GM10847 (cell line): ENCODE data around the gene CYREN.

Source experiments
- POLR2A ChIP-seq: IDR thresholded peaks from 2 replicates; pipeline ENCODE4 v1.6.1; 2011; ENCODE audit not compliant: insufficient read length; ENCODE audit errors: extremely low read depth

CYREN gene

GRCh38 chr7:135170274-135170997, at the start of gene CYREN:
TSS of gene CYREN (minus strand) at chr7:135170707. CDS start at chr7:135168922, 1,785 bp downstream.
- peak; percentile 45 for TF ChIP-seq POLR2A

- no peak for TF ChIP-seq POLR2A
These were observed 47.4 kb upstream of the CYREN start for GRCh38 chr7:135217645-135218509.

- no peak for TF ChIP-seq POLR2A
These were observed 45.2 kb upstream of the CYREN start for GRCh38 chr7:135215698-135216097.

GRCh38 chr7:135215180-135215579, 44.7 kb upstream of the CYREN start:
- TF ChIP-seq POLR2A = no peak

GRCh38 chr7:135213831-135214230, 43.3 kb upstream of the CYREN start:
- no peak for TF ChIP-seq POLR2A

GRCh38 chr7:135211179-135211945, 40.9 kb upstream of the CYREN start, which contains the start of gene WDR91:
TSS of gene WDR91 (minus strand) at chr7:135211526. CDS start at chr7:135211502, 24 bp downstream.
- peak; percentile 89 for TF ChIP-seq POLR2A

GRCh38 chr7:135210888-135211178, 40.3 kb upstream of the CYREN start:
- no peak for TF ChIP-seq POLR2A

GRCh38 chr7:135209225-135209834, 38.8 kb upstream of the CYREN start:
- no peak for TF ChIP-seq POLR2A

GRCh38 chr7:135208102-135208793, 37.7 kb upstream of the CYREN start:
- TF ChIP-seq POLR2A = no peak

GRCh38 chr7:135207406-135208101, 37.0 kb upstream of the CYREN start:
- TF ChIP-seq POLR2A = peak; percentile 18

- no peak for TF ChIP-seq POLR2A
These were observed 36.5 kb upstream of the CYREN start for GRCh38 chr7:135206941-135207391.

GRCh38 chr7:135205850-135206249, 35.3 kb upstream of the CYREN start:
- no peak for TF ChIP-seq POLR2A

GRCh38 chr7:135204876-135205275, 34.4 kb upstream of the CYREN start:
- no peak for TF ChIP-seq POLR2A

GRCh38 chr7:135204341-135204749, 33.8 kb upstream of the CYREN start:
- TF ChIP-seq POLR2A = no peak

- no peak for TF ChIP-seq POLR2A
These were observed 30.8 kb upstream of the CYREN start for GRCh38 chr7:135201350-135201749.
